Muscle of leg (tissue), 11 donors: Measurements from ENCODE around the gene S100A9. TPM values are rescaled to one million over a fixed set of nuclear protein-coding genes. Genes with fewer than 3 reads are reported as not detected.
"Not testable (repeated sequence)": the region's sequence is repeated elsewhere in the genome, so short reads cannot be mapped to it uniquely, and the experiment has no call there.

ENCODE experiments used
- DNase-seq: peaks from one replicate; pipeline ENCODE4 v3.0.0; 2013
- H3K27ac ChIP-seq: one replicate; pipeline ENCODE4 v1.5.1; 2013; ENCODE audit warnings: mild to moderate bottlenecking, low read length, control low read depth
- H3K27me3 ChIP-seq: one replicate; pipeline ENCODE4 v1.6.1; 2013; ENCODE audit warnings: low read length; ENCODE audit not compliant: control insufficient read depth, insufficient read depth
- H3K36me3 ChIP-seq: one replicate; pipeline ENCODE4 v1.6.1; 2013; ENCODE audit warnings: low read length; ENCODE audit not compliant: control insufficient read depth, insufficient read depth
- H3K4me1 ChIP-seq: one replicate; pipeline ENCODE4 v1.6.1; 2013; ENCODE audit warnings: low read length; ENCODE audit not compliant: control insufficient read depth, insufficient read depth
- H3K4me3 ChIP-seq: one replicate; pipeline ENCODE4 v1.5.1; 2013; ENCODE audit warnings: low read length, control low read depth
- H3K9me3 ChIP-seq: replicated peaks from 2 replicates; pipeline ENCODE4 v1.6.1; 2013; ENCODE audit warnings: low read depth, low read length; ENCODE audit not compliant: control insufficient read depth
- WGBS: methylation state at CpG from one replicate; pipeline ENCODE4 v1.1.5; 2013; ENCODE audit warnings: missing lambda C conversion rate; ENCODE audit not compliant: insufficient coverage; 5-methylcytosine and 5-hydroxymethylcytosine counted together
- polyA plus RNA-seq, 8 donors: library from polyadenylated mRNA; unstranded; fragments of 120-200 nt; gene quantifications; one replicate each; pipeline versions ENCODE4 v1.2.1 to v1.2.3, GENCODE V29; 2013; ENCODE audit warnings: inconsistent platforms in 1 of 8, low replicate concordance in 1 of 8; ENCODE audit not compliant: insufficient read length in 8 of 8, insufficient read depth in 1 of 8
- total RNA-seq: library from RNA; stranded (reverse); fragments of 120-200 nt; gene quantifications from one replicate; pipeline ENCODE4 v1.2.4, GENCODE V29; 2013

The S100A9 gene
- total and polyA plus RNA-seq, 9 donors = 17.8 to 47.3 (median 25.7) TPM

DNA sequence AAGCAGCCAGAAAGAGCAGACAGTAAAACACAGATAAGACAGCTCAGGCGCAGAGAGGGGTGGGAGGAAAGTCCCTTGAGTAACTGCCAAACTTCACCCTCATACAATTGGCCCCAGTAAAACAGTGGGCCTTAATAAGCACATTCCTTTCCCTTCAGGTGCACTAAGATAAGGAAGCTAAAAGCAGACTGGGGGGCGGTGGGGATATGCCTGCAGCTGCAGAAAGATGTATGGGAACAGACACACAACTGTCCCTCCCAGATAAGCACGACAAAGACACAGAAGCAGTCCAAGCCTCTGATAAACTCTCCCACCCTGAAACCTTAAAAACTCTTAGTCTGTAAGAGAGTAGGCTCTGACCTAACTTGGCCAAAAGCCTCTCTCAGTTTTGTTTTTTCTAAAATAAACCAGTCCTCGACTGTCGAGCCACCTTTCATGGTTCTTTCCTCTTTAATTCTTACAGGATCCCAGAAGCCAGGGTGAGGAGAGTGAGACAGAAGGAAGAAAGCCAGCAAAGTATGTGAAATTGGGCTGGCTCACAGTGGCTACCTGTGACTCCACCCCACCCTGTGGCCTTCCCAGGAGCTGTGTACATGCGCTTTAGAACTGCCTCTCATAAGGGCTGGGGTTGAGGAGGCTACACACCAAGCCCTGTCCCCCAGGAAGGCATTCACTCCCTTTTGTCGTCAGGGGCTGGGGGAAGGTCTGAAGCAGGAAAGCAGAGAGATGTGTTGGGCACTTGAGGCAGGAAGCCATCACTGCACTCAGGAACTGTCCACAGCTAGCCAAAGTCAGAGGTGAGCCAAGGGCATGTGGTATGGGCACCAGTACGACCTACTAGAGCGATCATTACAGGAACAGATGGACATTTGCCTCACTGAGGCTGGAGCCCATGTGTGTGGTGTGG is 13.6 kb upstream of the S100A9 start:
- peaks cover 10% of the 10 kb centered on the region for H3K27me3 ChIP-seq
- H3K4me1 ChIP-seq = no peaks in the 10 kb centered on the region
- H3K4me3 ChIP-seq = no peak overlapping the region
- WGBS = 86% methylated on average over 3 of the region's 9 CpGs
- DNase-seq = no peak
- H3K9me3 ChIP-seq = no peaks in the 10 kb centered on the region
- no peaks in the 10 kb centered on the region for H3K36me3 ChIP-seq
- H3K27ac ChIP-seq = no peak overlapping the region

DNA sequence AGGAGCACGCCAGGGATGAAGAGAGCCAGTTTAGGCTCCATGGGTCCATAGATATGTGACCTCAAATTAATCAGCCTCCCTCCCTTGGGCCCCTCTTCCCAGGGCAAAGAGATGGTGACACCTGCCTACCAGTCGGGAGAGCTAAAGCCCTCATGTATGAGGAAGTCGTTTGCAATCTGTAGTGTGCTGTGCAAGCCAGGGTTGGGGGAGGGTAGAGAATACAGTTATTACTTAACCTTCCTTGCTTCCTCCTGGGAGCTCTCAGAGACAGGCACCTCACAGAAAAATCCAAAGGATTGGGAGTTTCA is 13.0 kb upstream of the S100A9 start:
- peaks cover 10% of the 10 kb centered on the region for H3K27me3 ChIP-seq
- no peaks in the 10 kb centered on the region for H3K9me3 ChIP-seq

DNA sequence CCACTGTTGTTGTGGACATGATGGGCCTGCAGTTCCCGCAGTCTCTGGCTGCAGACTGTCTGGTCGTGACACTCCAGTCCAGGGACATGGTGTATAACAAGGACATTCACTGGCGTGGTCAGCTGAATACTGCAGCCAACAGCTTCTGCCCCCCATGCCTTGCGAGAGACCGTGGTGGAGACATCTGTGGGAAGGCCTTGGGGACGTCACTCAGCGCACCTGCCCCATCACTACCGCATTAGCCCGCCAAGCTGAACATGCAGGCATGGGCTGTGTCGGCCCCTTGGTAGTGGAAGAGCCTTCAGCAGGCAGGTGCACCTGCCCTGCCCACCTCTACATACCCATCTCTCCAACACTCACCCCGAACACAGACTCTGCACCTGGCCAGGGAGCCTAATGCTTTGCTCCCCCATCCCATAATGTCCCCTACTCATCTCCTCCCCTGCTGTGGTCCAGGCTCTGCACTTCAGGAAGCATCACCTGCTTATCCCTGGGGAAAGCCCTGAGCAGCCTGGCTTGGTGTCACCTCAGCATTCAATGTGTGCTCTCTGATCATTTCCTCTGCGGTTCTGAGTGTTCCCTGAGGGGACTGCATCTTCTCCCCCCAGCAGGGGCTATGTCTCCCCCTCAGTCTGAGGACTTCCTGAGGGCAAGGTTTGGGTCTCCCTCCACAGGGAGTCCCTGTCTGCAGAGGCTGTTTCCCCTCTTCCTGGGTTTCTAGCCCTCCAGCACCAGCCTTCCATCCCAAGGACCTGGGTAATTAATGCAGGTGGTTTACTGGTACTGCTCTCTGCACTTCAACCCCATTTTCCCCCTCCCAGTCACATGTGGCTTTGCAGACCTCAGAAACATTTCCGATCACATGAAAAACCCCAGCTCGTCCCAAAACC is 12.2 kb upstream of the S100A9 start:
- Histone ChIP-seq H3K4me3 (no peak overlapping the region), H3K27me3 (peaks cover 12% of the 10 kb centered on the region), H3K9me3 (no peaks in the 10 kb centered on the region), H3K27ac (no peak overlapping the region), H3K4me1 (no peaks in the 10 kb centered on the region), H3K36me3 (no peaks in the 10 kb centered on the region)
- 75% methylated on average over 11 of the region's 14 CpGs for WGBS
- no peak for DNase-seq

More for the DNA sequence above, 13.0 kb upstream of the S100A9 start:
- Histone ChIP-seq H3K27ac (no peak overlapping the region), H3K4me3 (no peak overlapping the region), H3K4me1 (no peaks in the 10 kb centered on the region), H3K36me3 (no peaks in the 10 kb centered on the region)
- DNase-seq = no peak
- WGBS = 80% methylated on average over 1 of the region's 3 CpGs

DNA sequence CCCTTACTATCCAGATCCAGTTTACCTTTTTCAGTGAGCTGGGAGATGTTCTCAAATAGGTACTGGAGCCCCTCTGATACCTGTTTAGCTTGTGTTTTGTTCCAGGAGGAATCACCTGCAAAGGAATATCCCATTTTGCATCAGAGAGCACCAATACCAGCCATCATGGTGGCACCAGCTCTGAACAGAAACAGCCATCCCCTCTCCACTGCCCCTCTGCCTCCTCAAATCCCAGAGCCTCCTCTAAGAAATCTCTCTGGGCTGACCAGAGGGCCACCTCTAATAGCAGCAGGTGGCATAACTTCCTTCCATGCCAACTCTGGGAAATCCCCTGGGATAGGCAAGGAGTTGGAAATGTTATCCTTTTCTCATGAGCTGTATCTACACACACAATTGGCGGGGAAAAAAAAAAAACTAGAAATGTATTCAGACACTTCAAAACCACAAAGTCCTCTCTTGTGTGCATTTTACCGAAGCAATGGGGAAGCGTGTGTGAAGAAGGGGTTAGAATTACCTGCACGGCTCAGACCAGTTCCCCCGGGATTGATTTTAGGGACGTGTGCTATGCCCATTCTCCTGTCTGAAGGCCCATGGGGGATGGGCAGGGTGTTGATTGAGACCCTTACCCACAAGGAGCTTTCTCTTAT is 11.5 kb upstream of the S100A9 start:
- Histone ChIP-seq H3K27me3 (peaks cover 12% of the 10 kb centered on the region), H3K4me3 (no peak overlapping the region), H3K27ac (no peak overlapping the region), H3K36me3 (no peaks in the 10 kb centered on the region), H3K4me1 (no peaks in the 10 kb centered on the region), H3K9me3 (no peaks in the 10 kb centered on the region)
- WGBS = no CpG with 5 or more reads among the region's 6 CpGs
- DNase-seq = no peak

DNA sequence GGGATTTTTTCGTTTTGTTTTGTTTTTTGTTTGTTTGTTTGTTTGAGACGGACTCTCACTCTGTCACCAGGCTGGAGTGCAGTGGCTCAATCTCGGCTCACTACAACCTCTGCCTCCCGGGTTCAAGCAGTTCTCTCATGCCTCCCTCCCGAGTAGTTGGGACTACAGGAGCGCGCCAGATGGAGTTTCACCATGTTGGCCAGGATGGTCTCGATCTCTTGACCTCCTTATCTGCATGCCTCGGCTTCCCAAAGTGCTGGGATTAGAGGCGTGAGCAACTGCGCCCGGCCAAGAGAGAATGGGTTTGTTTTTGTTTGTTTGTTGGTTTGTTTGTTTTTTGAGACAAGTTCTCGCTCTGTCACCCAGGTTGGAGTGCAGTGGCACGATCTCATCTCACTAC is 10.6 kb upstream of the S100A9 start:
- not testable (repeated sequence) for H3K4me1 ChIP-seq, H3K36me3 ChIP-seq, H3K9me3 ChIP-seq, H3K4me3 ChIP-seq, H3K27ac ChIP-seq, DNase-seq
- WGBS = 93% methylated on average over 5 of the region's 14 CpGs
- peaks cover 10% of the 10 kb centered on the region for H3K27me3 ChIP-seq

DNA sequence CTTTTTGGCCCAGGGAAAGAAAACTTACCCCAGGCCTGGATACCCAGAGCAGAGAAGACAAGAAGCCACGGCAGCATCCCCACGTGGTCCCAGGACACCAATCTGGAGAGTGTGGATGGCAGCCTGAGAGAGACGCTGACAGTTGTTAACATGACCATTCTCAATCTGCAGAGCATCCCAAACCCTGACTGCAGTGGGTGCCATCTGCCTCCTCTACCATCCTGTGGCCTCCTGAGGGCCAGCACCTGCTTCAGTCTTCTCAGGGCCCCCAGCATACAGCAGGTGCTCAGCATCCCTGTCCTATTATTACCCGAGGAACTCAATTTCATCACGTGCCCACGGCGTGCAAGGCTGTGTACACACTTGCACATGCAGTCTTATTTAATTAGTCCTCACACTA is 9.8 kb upstream of the S100A9 start:
- Histone ChIP-seq H3K9me3 (no peaks in the 10 kb centered on the region), H3K36me3 (no peaks in the 10 kb centered on the region), H3K4me3 (no peak overlapping the region), H3K27me3 (peaks cover 10% of the 10 kb centered on the region), H3K27ac (no peak overlapping the region), H3K4me1 (no peaks in the 10 kb centered on the region)
- no peak for DNase-seq
- 64% methylated on average over 4 of the region's 7 CpGs for WGBS

DNA sequence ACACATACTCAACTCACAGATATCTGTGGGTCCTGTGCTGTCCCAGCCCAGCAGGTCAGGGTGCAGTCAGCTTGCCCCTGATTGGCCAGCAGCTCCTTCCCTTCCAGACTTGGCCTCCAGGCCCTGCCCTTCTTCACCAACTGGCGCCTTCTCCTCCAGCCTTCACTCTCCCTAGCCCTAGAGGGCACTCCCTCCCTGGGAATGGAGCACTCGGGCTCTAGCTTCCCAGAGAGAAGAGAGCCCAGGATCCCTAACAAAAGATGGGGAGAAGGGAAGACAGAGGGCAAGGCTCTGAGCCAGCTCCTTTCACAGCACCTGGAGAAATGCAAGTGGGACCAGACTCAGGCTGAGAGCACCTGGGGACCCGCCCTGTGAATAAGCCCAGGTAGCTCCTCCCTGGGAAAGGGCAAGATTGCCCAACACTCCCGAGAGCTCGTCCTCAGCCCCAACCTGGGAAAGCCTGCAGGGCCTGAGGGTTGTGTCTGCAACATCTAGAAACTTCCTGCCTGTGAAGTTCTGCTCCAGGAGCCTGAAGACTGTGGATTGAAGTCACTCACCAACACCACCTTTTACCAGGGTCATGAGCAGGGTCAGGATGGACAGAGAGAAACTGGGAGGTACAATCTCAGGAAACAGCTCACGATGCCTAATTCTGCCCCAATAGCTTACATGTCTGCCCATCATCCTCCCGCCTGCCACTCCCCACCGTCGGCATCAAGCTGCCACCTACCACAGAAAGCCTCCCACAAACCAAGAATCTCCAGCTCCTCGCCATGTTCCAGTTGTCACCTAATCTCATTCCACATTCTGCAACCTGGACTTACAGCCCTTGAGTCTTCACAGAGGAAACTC is 8.9 kb upstream of the S100A9 start, which contains the start of gene PGLYRP4:
Gene PGLYRP4, minus strand, starts transcription at position 331 of the 852 bp plus-strand sequence. CDS start 909 bp downstream, outside the sequence.
- no peak for DNase-seq
- 62% methylated on average over 5 of the region's 10 CpGs for WGBS
- H3K4me1 ChIP-seq = no peaks in the 10 kb centered on the region
- H3K4me3 ChIP-seq = no peak within 1 kb of the TSS
- peaks cover 10% of the 10 kb centered on the region for H3K27me3 ChIP-seq
- no peak within 1 kb of the TSS for H3K27ac ChIP-seq
- H3K36me3 ChIP-seq = no peaks in the 10 kb centered on the region
- no peaks in the 10 kb centered on the region for H3K9me3 ChIP-seq

DNA sequence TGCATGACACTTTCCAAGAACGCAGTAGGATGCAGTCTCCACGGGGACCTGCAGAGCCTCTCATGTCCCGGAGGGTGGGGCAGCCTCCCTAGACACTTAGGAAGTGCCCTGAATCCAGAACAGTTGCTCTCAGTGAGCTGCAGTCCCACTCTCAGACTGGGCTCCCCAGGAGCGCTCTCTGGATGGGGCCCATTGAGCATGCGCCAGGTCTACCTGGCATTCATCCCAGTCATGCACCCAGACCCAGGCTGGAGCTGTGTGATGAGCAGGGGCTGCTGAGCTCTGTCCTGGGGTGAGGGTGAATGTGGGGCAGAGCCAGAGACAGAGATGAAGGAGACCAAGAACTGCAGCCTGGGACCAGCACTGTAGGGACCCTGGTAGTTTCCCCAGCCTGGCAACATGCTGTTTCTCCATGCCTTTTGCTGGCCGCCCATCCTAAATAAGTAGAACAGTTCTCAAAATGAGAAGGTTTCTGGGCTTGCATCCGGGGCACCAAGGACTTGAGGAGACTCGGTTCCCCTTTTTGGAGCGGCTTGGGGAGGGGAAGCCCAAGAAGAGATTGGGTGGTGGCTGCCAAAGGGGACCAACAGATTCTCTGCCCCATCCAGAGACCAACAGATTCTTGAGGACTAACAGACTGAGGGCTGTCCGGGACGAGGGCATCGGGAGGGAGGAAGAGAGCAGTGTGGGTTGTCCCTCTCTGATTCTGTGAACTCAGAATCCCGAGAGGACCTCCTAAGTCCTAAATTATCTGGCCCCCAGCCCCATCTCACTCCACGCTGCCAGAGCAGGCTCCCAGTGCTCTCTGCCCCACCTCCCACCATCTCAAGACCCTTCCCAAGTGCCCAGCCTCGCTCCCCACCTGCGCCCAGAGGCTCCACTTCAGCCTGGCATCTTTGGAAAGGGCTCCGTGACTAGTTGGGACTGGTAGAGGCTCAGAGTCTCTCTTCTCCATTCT is 8.0 kb upstream of the S100A9 start:
- H3K4me3 ChIP-seq = no peak overlapping the region
- no peaks in the 10 kb centered on the region for H3K4me1 ChIP-seq
- H3K27me3 ChIP-seq = peaks cover 8% of the 10 kb centered on the region
- H3K36me3 ChIP-seq = no peaks in the 10 kb centered on the region
- no peak overlapping the region for H3K27ac ChIP-seq
- no peaks in the 10 kb centered on the region for H3K9me3 ChIP-seq
- 57% methylated on average over 11 of the region's 17 CpGs for WGBS
- no peak for DNase-seq
